PC-3 (cell line): ENCODE measurements around the gene API5. TPM values are rescaled to one million over a fixed set of nuclear protein-coding genes. Genes with fewer than 3 reads are reported as not detected.

Experiments
- ATAC-seq: fragments of 200-7000 bp; cut with Tn5 transposase; 2 replicates; pipeline ENCODE4 v1.9.1; 2020; ENCODE audit warnings: mild to moderate bottlenecking, moderate library complexity
- BruUV-seq: library from RNA; stranded (reverse); fragments of 400-500 nt; replicated peaks from 2 replicates; lab custom pipeline; 2021; lab: Mats Ljungman, UMichigan
- CTCF ChIA-PET: fragments of 300-600 bp; sonication (Branson Sonifier 250); formaldehyde crosslinking; loops from one replicate; lab custom pipeline; 2022; ENCODE audit warnings: antibody characterized with exemption; lab: Charles Lee
- POLR2A ChIA-PET: fragments of 300-600 bp; sonication (Branson Sonifier 250); formaldehyde crosslinking; loops from one replicate; lab custom pipeline; 2022; ENCODE audit warnings: antibody characterized with exemption; ENCODE audit not compliant: unreplicated experiment; lab: Charles Lee
- DNase-seq: peaks from one replicate; pipeline ENCODE4 v3.0.0-alpha.2; 2015
- H2AFZ ChIP-seq: fragments of 300-600 bp; sonication (generic); 2 replicates; pipeline ENCODE4 v1.6.0; 2016; ENCODE audit warnings: antibody characterized with exemption, low read length
- H3F3A ChIP-seq: fragments of 300-600 bp; sonication (generic); one replicate; pipeline ENCODE4 v1.6.0; 2017; ENCODE audit warnings: antibody characterized with exemption, low read length, control low read depth, mild to moderate bottlenecking; ENCODE audit not compliant: unreplicated experiment
- H3K27ac ChIP-seq: fragments of 300-600 bp; sonication (generic); 2 replicates; pipeline ENCODE4 v1.5.1; 2016; ENCODE audit warnings: mild to moderate bottlenecking, low read length
- H3K27me3 ChIP-seq: fragments of 300-600 bp; sonication (generic); 2 replicates; pipeline ENCODE4 v1.6.1; 2016; ENCODE audit warnings: low read length, mixed read lengths
- H3K36me3 ChIP-seq: fragments of 300-600 bp; sonication (generic); 2 replicates; pipeline ENCODE4 v1.6.1; 2016; ENCODE audit warnings: low read depth, mixed run types, low read length, mixed read lengths
- H3K4me1 ChIP-seq: fragments of 300-600 bp; sonication (generic); 2 replicates; pipeline ENCODE4 v1.5.1; 2016; ENCODE audit warnings: low read length; ENCODE audit not compliant: insufficient read depth
- H3K4me2 ChIP-seq: fragments of 300-600 bp; sonication (generic); 2 replicates; pipeline ENCODE4 v1.6.0; 2016; ENCODE audit warnings: low read length
- H3K4me3 ChIP-seq: fragments of 300-600 bp; sonication (generic); 2 replicates; pipeline ENCODE4 v1.5.1; 2016; ENCODE audit warnings: mild to moderate bottlenecking, low read length, mixed read lengths
- H3K79me2 ChIP-seq: fragments of 300-600 bp; sonication (generic); 2 replicates; pipeline ENCODE4 v1.6.1; 2017; ENCODE audit warnings: low read length, mixed read lengths
- H3K9ac ChIP-seq: fragments of 300-600 bp; sonication (generic); 2 replicates; pipeline ENCODE4 v1.6.0; 2016; ENCODE audit warnings: mild to moderate bottlenecking, low read length
- H3K9me2 ChIP-seq: fragments of 300-600 bp; sonication (generic); replicated peaks from 2 replicates; pipeline ENCODE4 v1.6.1; 2016; ENCODE audit warnings: mixed run types, low read length, mixed read lengths
- H3K9me3 ChIP-seq: fragments of 300-600 bp; sonication (generic); 2 replicates; pipeline ENCODE4 v1.6.1; 2016; ENCODE audit warnings: low read length, mixed read lengths
- H4K20me1 ChIP-seq: fragments of 300-600 bp; sonication (generic); 2 replicates; pipeline ENCODE4 v1.6.1; 2016; ENCODE audit warnings: low read length, mixed read lengths
- CTCF ChIP-seq: fragments of 300-600 bp; sonication (generic); conservative IDR thresholded peaks from 2 replicates; pipeline ENCODE4 v1.5.1; 2017; ENCODE audit warnings: antibody characterized with exemption, low read depth, mild to moderate bottlenecking, low read length
- EZH2 ChIP-seq: fragments of 300-600 bp; sonication (generic); IDR thresholded peaks from one replicate; pipeline ENCODE4 v1.6.1; 2017; ENCODE audit warnings: antibody characterized with exemption, mild to moderate bottlenecking, low read length; ENCODE audit not compliant: unreplicated experiment
- EZH2phosphoT487 ChIP-seq: fragments of 300-600 bp; sonication (generic); IDR thresholded peaks from 2 replicates; pipeline ENCODE4 v1.6.1; 2018; ENCODE audit warnings: mild to moderate bottlenecking, antibody characterized with exemption, low read length, borderline replicate concordance
- intact Hi-C: fragments of 100-400 bp; cut with micrococcal nuclease; formaldehyde crosslinking; loops from 2 replicates; pipeline ENCODE4 v1.9.0; 2023
- total RNA-seq: library from RNA; depleted of rRNA; stranded (reverse); fragments of >200 nt; gene quantifications from 2 replicates; pipeline ENCODE4 v1.2.3, GENCODE V29; 2014

Gene API5
- total RNA-seq, 1 experiment from 2014 or later: 79.5 TPM

- POLR2A ChIA-PET: no interaction called here
- Histone ChIP-seq H3K9me3 (no peaks in the 10 kb centered on the region), H3K4me1 (peaks cover 14% of the 10 kb centered on the region), H4K20me1 (peaks cover 34% of the 10 kb centered on the region), H2AFZ (no peak overlapping the region), H3K4me2 (peak overlapping the region; percentile 10; the same call in 1 of the 2 replicates), H3K79me2 (peaks cover 79% of the 10 kb centered on the region), H3K27ac (no peak overlapping the region), H3K36me3 (peaks cover 19% of the 10 kb centered on the region), H3K4me3 (no peak overlapping the region), H3K9me2 (no peaks in the 10 kb centered on the region), H3F3A (no peaks in the 10 kb centered on the region), H3K9ac (no peak overlapping the region), H3K27me3 (no peaks in the 10 kb centered on the region)
- DNase-seq: no peak
- no peak for TF ChIP-seq EZH2phosphoT487
- TF ChIP-seq EZH2: no peak
- intact Hi-C loops: no loop called here
- BruUV-seq: no TSS peak
- ATAC-seq: no peak
- CTCF ChIA-PET: no interaction called here
Observed at GRCh38 chr11:43315966-43316365, 4.2 kb downstream of the API5 start.

DNA sequence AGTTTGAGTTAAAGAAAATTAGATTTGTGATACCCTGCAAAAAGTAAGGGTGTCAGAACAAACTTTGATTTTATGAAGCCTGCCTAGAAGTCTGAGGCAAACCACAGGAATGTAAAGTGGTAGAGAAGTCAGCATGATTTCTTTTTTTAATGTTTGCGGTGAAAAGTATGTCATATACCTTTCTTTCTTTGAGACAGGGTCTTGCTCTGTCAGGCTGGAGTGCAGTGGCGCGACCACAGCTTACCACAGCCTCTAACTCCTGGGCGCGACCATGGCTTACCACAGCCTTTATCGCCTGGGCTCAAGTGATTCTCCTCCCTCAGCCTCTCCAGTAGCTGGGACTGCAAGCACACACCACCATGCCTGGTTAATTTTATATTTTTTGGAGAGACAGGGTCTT lies 4.7 kb downstream of the API5 start:
- intact Hi-C loops: no loop called here
- CTCF ChIA-PET: no interaction called here

DNA sequence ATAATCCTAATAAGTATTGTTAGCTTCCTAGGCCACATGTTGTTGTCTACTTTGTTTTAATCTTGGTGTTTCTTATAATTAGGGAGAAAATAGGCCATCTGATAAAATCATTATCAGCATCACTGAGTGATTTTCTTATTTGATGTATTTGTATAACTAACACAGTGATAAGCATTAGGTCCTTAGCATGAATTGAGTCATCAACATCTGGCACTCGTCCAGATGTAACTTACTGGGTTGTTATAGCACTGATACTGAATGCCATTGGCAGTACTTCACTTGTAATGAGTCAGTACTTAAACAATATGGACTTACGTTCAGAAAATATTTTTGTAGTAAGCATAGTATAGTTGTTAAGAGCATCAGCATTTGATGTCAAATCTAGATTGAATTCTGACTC lies 16.2 kb downstream of the API5 start:
- Histone ChIP-seq H3K9ac (no peak overlapping the region), H3K79me2 (no peaks in the 10 kb centered on the region), H3K9me3 (no peaks in the 10 kb centered on the region), H3K27me3 (no peaks in the 10 kb centered on the region), H3K9me2 (no peaks in the 10 kb centered on the region), H3K4me3 (no peak overlapping the region), H3K36me3 (peaks cover 65% of the 10 kb centered on the region), H4K20me1 (0 out of 2 replicates have a peak, but pooled peaks cover 3% of the 10 kb centered on the region), H2AFZ (no peak overlapping the region), H3K4me1 (peaks cover 4% of the 10 kb centered on the region; the same call in 1 of the 2 replicates), H3K4me2 (no peak overlapping the region), H3K27ac (no peak overlapping the region), H3F3A (no peaks in the 10 kb centered on the region)
- ChIA-PET POLR2A (no interaction called here), CTCF (no interaction called here)
- ATAC-seq (peak; percentile 96), DNase-seq (peak; percentile 94)
- BruUV-seq: no TSS peak
- intact Hi-C loops: loop anchor here (5.0 kb wide), 1 partner anchor 89 kb away; no protein-coding TSS in a partner anchor
- TF ChIP-seq CTCF (no peak), EZH2 (no peak), EZH2phosphoT487 (no peak)

More for the DNA sequence above, 4.7 kb downstream of the API5 start:
- TF ChIP-seq EZH2: no peak
- no peak for TF ChIP-seq CTCF
- no peak for TF ChIP-seq EZH2phosphoT487
- no peak overlapping the region for H3K27ac ChIP-seq
- peaks cover 79% of the 10 kb centered on the region for H3K79me2 ChIP-seq
- peaks cover 24% of the 10 kb centered on the region for H3K36me3 ChIP-seq
- H2AFZ ChIP-seq: no peak overlapping the region
- BruUV-seq: no TSS peak
- H3F3A ChIP-seq: no peaks in the 10 kb centered on the region
- no peaks in the 10 kb centered on the region for H3K27me3 ChIP-seq
- no peaks in the 10 kb centered on the region for H3K9me3 ChIP-seq
- peaks cover 14% of the 10 kb centered on the region for H3K4me1 ChIP-seq
- no peaks in the 10 kb centered on the region for H3K9me2 ChIP-seq
- no peak overlapping the region for H3K4me3 ChIP-seq
- peak overlapping the region; percentile 10; the same call in 1 of the 2 replicates for H3K4me2 ChIP-seq
- peak; percentile 20 for DNase-seq
- H4K20me1 ChIP-seq: peaks cover 34% of the 10 kb centered on the region
- no peak overlapping the region for H3K9ac ChIP-seq
- ATAC-seq: no peak
- POLR2A ChIA-PET: no interaction called here
